GM21360 (cell line): ENCODE data around the gene PPFIA4.
"Not testable (repeated sequence)": the region's sequence is repeated elsewhere in the genome, so short reads cannot be mapped to it uniquely, and the experiment has no call there.

Experiments used
- ATAC-seq: cut with Tn5 transposase; IDR thresholded peaks from one replicate; pipeline ENCODE4 v1.9.1; 2021; ENCODE audit warnings: mild to moderate bottlenecking, moderate library complexity; ENCODE audit not compliant: unreplicated experiment

PPFIA4 gene

GRCh38 chr1:203026031-203026665 lies at the start of gene PPFIA4:
TSS of gene PPFIA4 (plus strand) at chr1:203026491. CDS start at chr1:203039009, 12,518 bp downstream.
- ATAC-seq: peak; percentile 65

DNA sequence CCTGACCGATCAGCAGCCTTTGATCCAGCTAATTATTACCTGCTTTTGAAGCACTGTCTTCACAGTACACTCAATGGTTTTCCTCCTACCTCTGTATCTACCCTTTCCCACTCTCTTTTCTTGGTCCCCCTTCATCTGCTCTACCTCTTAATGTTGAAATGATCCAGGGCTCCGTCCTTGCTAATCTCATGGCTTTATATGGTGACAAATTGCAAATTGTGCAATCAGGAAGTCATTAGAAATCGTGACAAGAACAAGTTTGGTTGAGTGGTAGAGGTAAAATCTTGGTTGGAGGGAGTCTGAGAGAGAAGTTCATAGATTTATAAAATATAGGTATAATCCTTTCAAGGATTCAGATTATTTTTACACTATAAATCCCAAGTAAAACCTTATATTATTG lies 49.7 kb upstream of the PPFIA4 start:
- no peak for ATAC-seq

DNA sequence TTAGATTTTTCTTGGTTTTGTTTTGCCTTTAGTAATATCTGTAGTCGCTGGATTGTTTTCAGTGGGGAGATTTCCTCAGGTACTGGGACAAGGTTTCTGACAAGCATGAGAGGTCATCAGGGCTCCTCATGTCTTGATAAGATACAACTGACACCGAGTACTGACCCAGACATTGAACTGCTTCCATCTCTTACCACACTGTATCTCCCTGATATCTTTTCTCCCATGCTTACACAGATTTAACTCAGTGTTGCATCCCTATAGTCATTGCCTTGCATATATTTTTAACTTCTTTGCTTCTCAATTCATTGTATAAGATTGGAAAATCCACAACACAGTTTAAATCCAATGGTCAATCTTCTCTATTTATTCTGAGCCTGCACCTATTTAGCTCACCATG lies 46.8 kb upstream of the PPFIA4 start:
- no peak for ATAC-seq

- no peak for ATAC-seq
These were observed 44.4 kb upstream of the PPFIA4 start for GRCh38 chr1:202981939-202982338.

DNA sequence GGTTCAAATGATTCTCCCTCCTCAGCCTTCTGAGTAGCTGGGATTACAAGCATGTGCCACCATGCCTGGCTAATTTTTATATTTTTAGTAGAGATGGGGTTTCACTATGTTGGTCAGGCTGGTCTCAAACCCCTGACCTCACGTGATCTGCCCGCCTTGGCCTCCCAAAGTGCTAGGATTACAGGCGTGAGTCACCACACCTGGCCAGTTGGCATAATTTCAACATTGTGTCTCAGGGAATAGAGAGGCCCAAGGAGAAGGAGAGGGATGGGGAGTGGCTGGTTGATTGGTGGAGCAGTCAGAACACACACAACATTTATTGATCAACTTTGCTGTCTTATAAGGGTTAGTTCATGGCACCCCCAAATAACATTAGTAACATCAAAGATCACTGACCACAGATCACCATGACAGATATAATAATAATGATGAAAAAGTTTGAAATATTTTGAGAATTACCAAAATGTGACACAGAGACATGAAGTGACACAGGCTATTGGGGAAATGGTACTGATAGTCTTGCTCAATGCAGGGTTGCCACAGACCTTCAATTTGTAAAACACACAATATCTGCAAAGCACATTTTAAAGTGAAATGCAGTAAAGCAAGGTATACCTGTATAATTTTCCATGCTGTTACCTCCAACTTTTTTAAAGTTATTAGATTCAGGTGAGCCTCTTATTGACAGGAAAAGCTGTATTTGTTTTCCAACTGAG lies 43.4 kb upstream of the PPFIA4 start:
- no peak for ATAC-seq

- ATAC-seq: not testable (repeated sequence)
These were observed 40.2 kb upstream of the PPFIA4 start for GRCh38 chr1:202986120-202986519.

GRCh38 chr1:202987255-202987654 lies 39.0 kb upstream of the PPFIA4 start:
- no peak for ATAC-seq

- ATAC-seq: no peak
These were observed 38.2 kb upstream of the PPFIA4 start for GRCh38 chr1:202987922-202988583.

GRCh38 chr1:202989879-202990278 lies 36.4 kb upstream of the PPFIA4 start:
- no peak for ATAC-seq

DNA sequence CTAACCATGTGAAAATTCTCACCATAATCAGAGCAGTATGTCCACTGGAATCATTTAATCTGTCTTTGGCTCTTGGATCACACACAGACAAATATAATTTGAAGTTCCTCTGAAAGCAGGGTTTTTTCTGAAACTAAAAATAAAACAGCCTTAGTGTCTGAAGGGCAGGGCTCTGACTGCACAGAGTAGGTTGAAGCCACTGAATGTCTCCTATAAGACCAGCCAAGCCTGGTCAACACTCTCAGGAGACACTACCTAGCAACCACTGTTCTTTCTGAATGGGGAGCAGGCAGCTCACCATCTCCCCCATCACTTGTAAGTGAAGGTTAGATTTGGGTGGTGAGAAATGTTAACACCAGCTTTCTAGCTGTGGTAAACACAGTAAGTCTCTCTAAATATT lies 35.2 kb upstream of the PPFIA4 start:
- ATAC-seq: no peak

DNA sequence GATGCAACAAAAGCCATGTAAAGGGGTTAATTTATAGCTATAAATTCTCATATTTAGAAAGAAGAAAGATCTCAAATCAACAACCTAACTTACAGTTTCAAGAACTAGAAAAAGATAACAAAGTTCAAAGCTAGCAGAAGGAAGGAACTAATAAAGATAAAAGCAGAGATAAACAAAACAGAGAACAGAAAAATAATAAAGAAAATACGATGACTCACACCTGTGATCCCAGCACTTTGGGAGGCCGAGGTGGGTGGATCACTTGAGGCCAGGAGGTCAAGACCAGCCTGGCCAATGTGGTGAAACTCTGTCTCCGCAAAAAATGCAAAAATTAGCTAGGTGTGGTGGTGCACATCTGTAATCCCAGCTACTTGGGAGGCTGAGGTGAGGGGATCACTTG lies 31.5 kb upstream of the PPFIA4 start:
- no peak for ATAC-seq

GRCh38 chr1:202998836-202999750 lies 27.2 kb upstream of the PPFIA4 start:
- ATAC-seq: no peak

- no peak for ATAC-seq
These were observed 25.9 kb upstream of the PPFIA4 start for GRCh38 chr1:203000217-203000944.

DNA sequence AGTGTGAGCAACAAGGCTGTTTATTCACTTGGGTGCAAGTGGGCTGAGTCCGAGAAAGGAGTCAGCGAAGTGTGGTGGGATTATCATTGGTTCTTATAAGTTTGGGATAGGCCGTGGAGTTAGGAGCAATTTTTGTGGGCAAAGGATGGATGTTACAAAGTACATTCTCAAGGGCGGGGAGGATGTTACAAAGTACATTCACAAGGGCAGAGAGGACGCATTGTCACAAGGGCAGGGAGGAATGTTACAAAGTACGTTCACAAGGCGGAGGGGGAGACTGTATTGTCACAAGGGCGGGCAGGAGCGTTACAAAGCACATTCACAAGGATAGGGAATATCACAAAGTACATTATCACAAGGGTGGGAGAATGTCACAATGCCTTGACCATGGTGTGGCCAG lies 24.3 kb upstream of the PPFIA4 start:
- ATAC-seq: no peak

DNA sequence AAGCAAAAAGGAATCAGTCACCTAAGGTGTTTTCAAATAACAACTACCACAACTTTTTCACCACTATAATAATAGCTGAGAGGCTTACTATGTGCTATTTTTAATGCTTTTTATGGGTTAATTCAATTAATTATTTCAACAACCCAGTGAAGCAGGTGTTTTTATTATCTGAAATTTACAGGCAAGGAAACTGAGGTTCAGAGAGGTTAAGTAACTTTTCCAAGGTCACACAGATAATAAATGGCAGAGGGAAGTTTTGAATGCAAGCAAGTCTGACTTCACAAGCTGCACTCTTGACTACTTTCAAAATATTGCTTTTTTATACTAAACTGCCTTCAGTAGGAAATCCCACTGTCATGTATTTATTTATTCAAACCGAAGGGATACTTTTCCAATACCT lies 23.3 kb upstream of the PPFIA4 start:
- ATAC-seq: no peak

- not testable (repeated sequence) for ATAC-seq
These were observed 20.7 kb upstream of the PPFIA4 start for GRCh38 chr1:203005395-203006142.

DNA sequence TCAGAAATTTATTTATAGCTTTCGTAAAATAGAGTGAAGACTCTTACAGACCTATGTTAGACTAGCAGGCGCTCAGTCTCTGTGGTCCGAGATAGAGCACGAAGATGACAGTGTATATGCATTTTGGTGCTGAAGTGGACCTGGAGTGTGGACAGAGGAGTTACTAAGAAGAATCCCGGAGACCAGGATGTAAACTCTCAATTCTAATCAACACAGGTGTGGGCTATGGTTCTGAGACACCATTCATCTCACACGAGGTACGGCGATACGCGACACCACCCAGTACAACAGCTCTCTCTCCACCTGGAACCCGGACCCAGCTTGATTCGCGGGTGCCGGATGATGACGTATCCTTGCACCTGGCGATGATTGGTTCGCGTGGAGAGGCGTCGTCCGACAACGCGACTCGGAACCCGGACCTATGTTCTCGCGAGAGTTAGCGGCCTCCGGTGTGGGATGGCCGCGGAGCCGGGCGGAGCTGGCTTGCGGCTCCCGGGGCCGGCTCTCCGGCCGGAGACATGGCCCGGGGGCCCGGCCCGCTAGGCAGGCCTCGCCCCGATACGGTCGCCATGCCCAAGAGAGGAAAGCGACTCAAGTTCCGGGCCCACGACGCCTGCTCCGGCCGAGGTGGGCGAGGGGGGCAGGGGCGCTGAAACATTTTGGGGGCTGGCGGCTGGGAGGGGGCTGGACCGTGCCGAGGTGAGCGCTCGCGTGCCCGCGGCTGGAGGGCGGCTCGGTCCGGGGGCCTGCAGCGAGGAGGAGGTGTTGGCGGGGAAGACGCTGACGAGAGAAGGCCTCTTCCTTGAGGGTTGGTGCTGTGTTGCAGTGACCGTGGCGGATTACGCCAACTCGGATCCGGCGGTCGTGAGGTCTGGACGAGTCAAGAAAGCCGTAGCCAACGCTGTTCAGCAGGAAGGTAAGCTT lies 19.1 kb upstream of the PPFIA4 start, which contains the start of gene TMEM183A:
Gene TMEM183A, plus strand, starts transcription at position 427 of the 924 bp plus-strand sequence. Its CDS starts 92 bp downstream, at position 519.
- peak; percentile 89 for ATAC-seq

DNA sequence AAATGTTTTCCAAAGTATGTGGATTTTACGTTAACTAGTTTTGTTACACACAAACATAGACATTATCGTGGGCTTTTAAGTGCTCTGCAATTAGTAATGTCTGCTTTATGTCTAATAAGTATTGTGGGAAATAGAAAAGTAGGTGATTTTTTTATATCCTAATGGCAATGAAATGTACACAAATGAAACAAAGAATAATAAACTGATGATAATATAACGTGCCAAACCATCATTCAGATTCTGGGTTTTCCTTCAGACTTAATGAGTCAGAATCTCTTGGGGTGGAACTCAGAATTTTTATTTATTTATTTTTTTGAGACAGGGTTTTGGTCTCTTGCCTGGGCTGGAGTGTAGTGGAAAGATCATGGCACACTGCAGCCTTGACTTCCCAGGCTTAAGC lies 17.1 kb upstream of the PPFIA4 start:
- ATAC-seq: no peak
